ENCODE data around the gene SLC38A8. TPM values are rescaled to one million over a fixed set of nuclear protein-coding genes. Genes with fewer than 3 reads are reported as not detected.

Gene SLC38A8
- polyA plus RNA-seq, 1 donor: 0.12 TPM

DNA sequence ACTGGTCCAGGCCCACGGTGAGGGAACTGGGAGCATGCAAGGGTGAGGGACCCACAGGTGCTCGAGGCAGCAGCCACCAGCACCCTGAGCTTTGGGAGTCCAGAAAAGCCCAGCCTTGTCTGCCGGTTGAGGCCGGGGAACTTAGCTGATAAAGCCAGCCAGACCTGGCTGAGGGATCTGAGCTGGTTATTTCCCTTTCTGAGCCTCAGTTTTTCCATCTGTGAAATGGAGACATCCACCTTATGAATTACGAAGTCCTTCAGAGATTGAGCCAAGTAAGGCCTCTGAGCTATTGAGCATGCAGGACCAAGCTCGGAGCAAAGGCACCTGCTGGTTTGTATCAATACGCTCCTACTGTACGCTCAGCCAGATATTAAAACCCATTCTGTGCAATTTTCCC, 60.8 kb downstream of the SLC38A8 start:
- Histone ChIP-seq H3K9me3 (ENCODE audit: control insufficient read depth, low read depth, low read length) (peaks cover 6% of the 10 kb centered on the region), H3K27me3 (ENCODE audit: control insufficient read depth, insufficient read depth, low read length) (peaks cover 3% of the 10 kb centered on the region), H3K27ac (ENCODE audit: low read length) (no peak overlapping the region), H3K4me1 (ENCODE audit: control insufficient read depth, insufficient read depth, low read length) (no peaks in the 10 kb centered on the region), H3K4me3 (ENCODE audit: low read length) (no peak overlapping the region), H3K36me3 (ENCODE audit: control insufficient read depth, insufficient read depth, low read length) (no peaks in the 10 kb centered on the region)
- no peak for DNase-seq
- WGBS (ENCODE audit: insufficient coverage, low lambda C conversion rate): no CpG with 5 or more reads among the region's 8 CpGs

DNA sequence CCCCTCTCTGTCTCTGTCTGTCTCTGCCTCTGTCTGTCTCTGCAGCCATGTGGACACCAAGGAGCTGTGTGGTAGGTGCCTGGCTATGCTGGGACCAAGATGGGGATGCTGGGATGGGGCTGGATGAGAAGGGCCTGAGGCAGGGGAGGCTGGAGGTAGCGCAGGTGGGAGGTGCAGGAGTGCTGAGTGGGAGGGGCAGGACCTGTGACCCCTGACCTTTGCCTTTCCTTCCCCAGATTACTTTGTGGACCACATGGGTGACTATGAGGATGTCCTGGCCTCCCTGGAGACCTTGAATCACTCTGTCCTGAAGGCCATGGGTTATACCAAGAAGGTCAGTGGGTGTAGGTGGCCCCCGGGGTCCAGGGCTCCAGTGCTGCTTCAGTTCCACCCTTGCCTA, 61.8 kb downstream of the SLC38A8 start:
- Histone ChIP-seq H3K4me3 (ENCODE audit: low read length) (no peak overlapping the region), H3K36me3 (ENCODE audit: control insufficient read depth, insufficient read depth, low read length) (no peaks in the 10 kb centered on the region), H3K27ac (ENCODE audit: low read length) (no peak overlapping the region), H3K4me1 (ENCODE audit: control insufficient read depth, insufficient read depth, low read length) (no peaks in the 10 kb centered on the region), H3K9me3 (ENCODE audit: control insufficient read depth, low read depth, low read length) (peaks cover 6% of the 10 kb centered on the region), H3K27me3 (ENCODE audit: control insufficient read depth, insufficient read depth, low read length) (no peaks in the 10 kb centered on the region)
- no peak for DNase-seq
- no CpG with 5 or more reads among the region's 2 CpGs for WGBS (ENCODE audit: insufficient coverage, low lambda C conversion rate)

DNA sequence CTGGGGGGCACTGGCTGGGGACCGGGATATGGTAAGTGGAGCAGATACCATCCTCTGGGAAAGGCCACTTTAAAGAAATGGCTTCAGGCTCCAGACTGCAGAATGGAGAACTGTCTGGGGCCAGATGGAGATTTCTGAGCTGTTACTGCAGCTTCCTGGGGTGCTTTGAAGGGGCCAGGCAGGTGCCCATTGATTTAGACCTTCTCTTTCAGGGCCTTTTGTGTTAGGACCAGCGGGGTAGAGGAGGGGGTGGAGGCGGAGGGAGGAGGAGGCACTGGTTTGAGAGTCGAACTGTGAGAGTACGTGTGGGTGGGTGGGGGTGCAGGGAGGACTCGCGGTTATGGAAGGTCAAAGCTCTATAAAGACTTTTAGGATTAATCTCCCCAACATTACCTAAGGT, 63.2 kb downstream of the SLC38A8 start:
- H3K27ac ChIP-seq (ENCODE audit: low read length): no peak overlapping the region
- H3K4me1 ChIP-seq (ENCODE audit: control insufficient read depth, insufficient read depth, low read length): no peaks in the 10 kb centered on the region
- H3K4me3 ChIP-seq (ENCODE audit: low read length): no peak overlapping the region
- no peak for DNase-seq
- H3K36me3 ChIP-seq (ENCODE audit: control insufficient read depth, insufficient read depth, low read length): no peaks in the 10 kb centered on the region
- peaks cover 6% of the 10 kb centered on the region for H3K9me3 ChIP-seq (ENCODE audit: control insufficient read depth, low read depth, low read length)
- WGBS (ENCODE audit: insufficient coverage, low lambda C conversion rate): no CpG with 5 or more reads among the region's 7 CpGs
- no peaks in the 10 kb centered on the region for H3K27me3 ChIP-seq (ENCODE audit: control insufficient read depth, insufficient read depth, low read length)

DNA sequence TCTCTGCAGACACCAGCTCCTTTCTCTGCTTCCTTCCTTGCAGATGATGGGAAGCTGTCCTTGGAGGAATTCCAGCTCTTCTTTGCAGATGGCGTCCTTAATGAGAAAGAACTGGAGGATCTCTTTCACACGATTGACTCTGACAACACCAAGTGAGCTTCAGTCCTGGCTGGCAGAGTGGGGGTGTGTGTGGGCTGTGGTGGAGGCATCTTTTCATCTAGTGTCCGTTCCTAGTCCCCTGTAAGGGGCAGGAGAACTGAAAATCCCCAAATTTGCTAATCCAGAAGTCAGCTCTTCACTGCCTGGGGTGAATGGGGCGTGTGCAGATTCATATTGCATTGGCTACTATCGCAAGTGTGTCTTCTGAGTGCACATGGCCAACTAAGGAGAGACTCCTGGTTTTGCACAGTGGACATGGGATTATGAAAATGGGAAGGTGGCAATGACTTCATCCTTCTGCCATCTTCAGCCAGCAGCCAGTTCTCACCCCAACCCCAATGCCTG, 64.1 kb downstream of the SLC38A8 start:
- peaks cover 6% of the 10 kb centered on the region for H3K9me3 ChIP-seq (ENCODE audit: control insufficient read depth, low read depth, low read length)
- DNase-seq: no peak
- no peaks in the 10 kb centered on the region for H3K36me3 ChIP-seq (ENCODE audit: control insufficient read depth, insufficient read depth, low read length)
- H3K27ac ChIP-seq (ENCODE audit: low read length): no peak overlapping the region
- H3K4me1 ChIP-seq (ENCODE audit: control insufficient read depth, insufficient read depth, low read length): no peaks in the 10 kb centered on the region
- no peaks in the 10 kb centered on the region for H3K27me3 ChIP-seq (ENCODE audit: control insufficient read depth, insufficient read depth, low read length)
- no CpG with 5 or more reads among the region's 5 CpGs for WGBS (ENCODE audit: insufficient coverage, low lambda C conversion rate)
- H3K4me3 ChIP-seq (ENCODE audit: low read length): no peak overlapping the region

DNA sequence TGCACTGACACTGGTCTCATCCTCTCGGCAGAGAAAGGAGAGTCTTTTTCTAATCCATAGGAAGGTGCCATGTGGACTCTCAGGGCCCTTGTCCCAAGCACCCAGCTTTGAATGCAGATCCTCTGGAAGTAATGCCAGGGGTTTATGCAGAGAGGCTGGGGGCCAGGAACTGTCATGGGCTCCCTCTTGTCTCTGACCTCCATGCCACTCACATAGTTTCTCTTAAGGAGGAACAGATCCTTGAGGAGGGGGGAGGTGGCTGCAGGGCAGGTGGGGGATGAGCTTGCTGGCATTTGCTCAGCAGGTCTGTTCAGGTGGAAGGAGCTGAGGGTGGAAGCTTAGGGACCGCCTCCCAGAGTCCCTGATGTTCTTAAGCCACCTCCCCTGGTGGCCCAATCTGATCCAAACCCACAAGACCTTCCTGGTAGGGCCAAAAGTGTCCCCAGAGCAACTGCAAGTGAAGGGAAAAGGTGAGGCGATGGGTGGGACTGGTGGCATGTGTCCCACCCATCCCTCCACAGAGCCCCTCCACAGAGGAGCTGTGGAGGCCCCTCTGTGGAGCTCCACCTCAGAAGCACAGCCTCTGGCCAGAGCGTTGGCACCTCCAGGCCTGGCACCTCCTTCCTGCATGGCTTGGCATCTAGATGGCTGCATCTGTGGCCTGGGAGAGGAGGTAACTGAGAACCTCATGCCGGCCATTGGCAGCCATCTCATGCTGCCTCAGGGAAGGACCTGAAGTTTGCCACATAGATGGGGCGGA, 65.4 kb downstream of the SLC38A8 start:
- WGBS (ENCODE audit: insufficient coverage, low lambda C conversion rate): no CpG with 5 or more reads among the region's 6 CpGs
- Histone ChIP-seq H3K27ac (ENCODE audit: low read length) (no peak overlapping the region), H3K36me3 (ENCODE audit: control insufficient read depth, insufficient read depth, low read length) (no peaks in the 10 kb centered on the region), H3K4me3 (ENCODE audit: low read length) (no peak overlapping the region), H3K4me1 (ENCODE audit: control insufficient read depth, insufficient read depth, low read length) (no peaks in the 10 kb centered on the region), H3K9me3 (ENCODE audit: control insufficient read depth, low read depth, low read length) (peaks cover 6% of the 10 kb centered on the region), H3K27me3 (ENCODE audit: control insufficient read depth, insufficient read depth, low read length) (no peaks in the 10 kb centered on the region)
- DNase-seq: no peak

DNA sequence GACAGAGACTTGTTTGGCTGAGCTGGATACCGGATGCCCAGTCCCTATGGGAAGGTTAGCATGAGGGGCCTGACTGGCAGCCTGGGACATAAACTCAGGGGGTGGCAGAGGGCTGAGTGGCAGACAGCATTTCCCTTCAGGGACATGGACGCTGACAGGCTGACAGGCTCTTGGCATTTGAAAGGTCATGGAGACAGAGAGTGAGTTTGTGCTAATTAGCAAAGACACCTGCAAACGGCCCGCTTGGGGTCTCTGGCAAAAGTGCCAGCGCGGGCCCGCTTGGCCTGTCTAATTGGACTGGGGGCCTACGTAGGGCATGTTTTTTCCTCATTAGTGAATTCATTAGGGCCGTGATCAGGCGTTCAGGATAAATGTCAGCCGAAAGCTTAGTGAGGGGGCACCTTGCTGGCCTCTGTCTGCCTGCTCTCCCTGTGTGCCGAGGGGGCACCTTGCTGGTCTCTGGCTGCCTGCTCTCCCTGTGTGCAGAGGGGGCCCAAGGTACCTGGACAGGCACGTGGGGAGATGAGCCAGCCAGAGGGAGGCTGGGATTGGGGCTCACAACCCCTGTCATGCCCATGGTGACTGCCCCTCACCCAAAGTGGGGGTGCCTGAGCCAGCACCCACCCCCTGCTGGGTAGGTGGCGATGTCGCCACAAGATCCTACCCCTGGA, 66.9 kb downstream of the SLC38A8 start:
- Histone ChIP-seq H3K36me3 (ENCODE audit: control insufficient read depth, insufficient read depth, low read length) (no peaks in the 10 kb centered on the region), H3K27me3 (ENCODE audit: control insufficient read depth, insufficient read depth, low read length) (no peaks in the 10 kb centered on the region), H3K4me3 (ENCODE audit: low read length) (no peak overlapping the region), H3K27ac (ENCODE audit: low read length) (no peak overlapping the region), H3K9me3 (ENCODE audit: control insufficient read depth, low read depth, low read length) (peaks cover 6% of the 10 kb centered on the region), H3K4me1 (ENCODE audit: control insufficient read depth, insufficient read depth, low read length) (no peaks in the 10 kb centered on the region)
- no CpG with 5 or more reads among the region's 15 CpGs for WGBS (ENCODE audit: insufficient coverage, low lambda C conversion rate)
- DNase-seq: no peak

DNA sequence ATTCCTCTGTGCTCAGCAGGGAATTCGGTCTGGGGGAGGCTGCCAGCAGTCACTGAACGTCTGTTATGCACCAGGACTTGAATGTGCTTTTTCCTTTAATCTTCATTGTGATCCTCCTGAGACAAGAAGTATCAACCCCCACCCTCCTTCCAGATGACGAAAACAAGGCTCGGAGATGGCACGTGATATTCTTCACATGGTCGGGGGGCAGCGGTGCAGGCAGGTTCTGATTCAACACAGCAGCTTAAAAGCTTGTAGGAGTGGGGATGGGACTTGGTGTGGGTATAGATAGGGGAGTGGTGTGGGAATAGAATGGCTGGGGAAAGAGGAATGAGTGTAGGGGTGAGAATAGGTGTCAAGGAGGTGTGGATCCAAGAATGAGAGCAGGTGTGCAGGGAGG, 68.1 kb downstream of the SLC38A8 start:
- Histone ChIP-seq H3K9me3 (ENCODE audit: control insufficient read depth, low read depth, low read length) (peaks cover 6% of the 10 kb centered on the region), H3K36me3 (ENCODE audit: control insufficient read depth, insufficient read depth, low read length) (no peaks in the 10 kb centered on the region), H3K4me3 (ENCODE audit: low read length) (no peak overlapping the region), H3K27me3 (ENCODE audit: control insufficient read depth, insufficient read depth, low read length) (peaks cover 11% of the 10 kb centered on the region), H3K27ac (ENCODE audit: low read length) (no peak overlapping the region), H3K4me1 (ENCODE audit: control insufficient read depth, insufficient read depth, low read length) (no peaks in the 10 kb centered on the region)
- WGBS (ENCODE audit: insufficient coverage, low lambda C conversion rate): no CpG with 5 or more reads among the region's 7 CpGs
- no peak for DNase-seq

DNA sequence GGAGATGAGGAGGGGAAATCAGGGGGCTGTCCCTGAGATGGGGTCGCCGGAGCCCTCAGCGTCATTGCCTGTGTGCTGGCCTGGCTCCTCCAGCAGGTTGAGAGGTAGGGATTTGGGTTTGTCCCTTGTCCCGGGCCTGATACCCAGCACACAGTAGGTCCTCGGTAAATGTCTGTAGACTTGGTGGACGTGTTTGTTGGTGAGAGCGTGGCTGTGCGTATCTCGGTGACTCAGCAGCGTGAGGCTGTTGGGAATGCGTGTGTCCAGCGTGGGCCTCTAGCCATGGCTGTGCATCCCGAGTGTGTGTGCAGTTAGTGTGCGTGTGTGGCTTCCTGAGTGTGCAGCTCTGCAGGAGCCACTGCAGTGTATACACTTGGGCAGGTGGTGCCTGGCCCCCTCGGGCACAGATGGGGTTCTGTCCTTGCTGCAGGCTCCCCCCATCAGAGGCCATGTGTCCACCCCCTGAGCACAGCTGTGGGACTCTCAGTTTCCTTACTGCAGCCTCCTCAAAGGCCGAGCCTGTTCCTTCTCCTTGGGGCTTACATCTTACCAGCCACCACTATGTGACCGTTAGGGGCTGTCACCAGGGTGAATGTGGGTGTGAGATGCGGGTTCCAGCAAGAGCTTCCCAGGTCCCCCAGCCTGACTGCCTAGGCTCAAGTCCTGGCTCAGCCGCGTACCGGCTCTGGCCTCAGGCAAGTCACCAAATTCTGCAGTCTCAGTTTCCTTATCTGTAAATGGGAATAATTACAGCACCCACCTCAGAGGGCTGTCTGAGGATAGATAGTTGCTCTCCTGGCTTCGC, 68.8 kb downstream of the SLC38A8 start:
- Histone ChIP-seq H3K36me3 (ENCODE audit: control insufficient read depth, insufficient read depth, low read length) (no peaks in the 10 kb centered on the region), H3K4me1 (ENCODE audit: control insufficient read depth, insufficient read depth, low read length) (no peaks in the 10 kb centered on the region), H3K27me3 (ENCODE audit: control insufficient read depth, insufficient read depth, low read length) (peaks cover 18% of the 10 kb centered on the region), H3K4me3 (ENCODE audit: low read length) (no peak overlapping the region), H3K9me3 (ENCODE audit: control insufficient read depth, low read depth, low read length) (peaks cover 6% of the 10 kb centered on the region), H3K27ac (ENCODE audit: low read length) (no peak overlapping the region)
- no peak for DNase-seq
- WGBS (ENCODE audit: insufficient coverage, low lambda C conversion rate): no CpG with 5 or more reads among the region's 22 CpGs

DNA sequence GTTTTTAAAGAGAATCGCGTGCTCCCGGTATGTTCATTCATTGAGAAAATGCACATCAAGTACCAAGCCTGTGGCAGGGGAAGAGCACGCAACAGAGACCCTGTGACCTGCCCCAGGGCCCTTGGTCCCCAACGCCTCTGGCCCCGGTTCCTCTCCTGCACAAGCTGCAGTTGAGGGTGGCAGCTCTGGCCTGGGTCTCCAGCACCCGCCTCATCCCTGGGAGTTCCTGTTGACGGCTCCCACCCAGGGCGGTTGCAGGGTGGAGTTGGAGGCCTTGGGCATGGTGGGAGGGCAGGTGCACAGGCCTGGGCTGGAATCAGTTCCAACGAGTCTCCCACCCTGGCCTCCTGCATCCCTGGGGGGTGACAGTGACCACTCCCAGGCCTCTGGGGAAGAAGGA, 69.5 kb downstream of the SLC38A8 start:
- DNase-seq: no peak
- WGBS (ENCODE audit: insufficient coverage, low lambda C conversion rate): no CpG with 5 or more reads among the region's 10 CpGs
- Histone ChIP-seq H3K4me3 (ENCODE audit: low read length) (no peak overlapping the region), H3K36me3 (ENCODE audit: control insufficient read depth, insufficient read depth, low read length) (no peaks in the 10 kb centered on the region), H3K27me3 (ENCODE audit: control insufficient read depth, insufficient read depth, low read length) (peaks cover 18% of the 10 kb centered on the region), H3K4me1 (ENCODE audit: control insufficient read depth, insufficient read depth, low read length) (no peaks in the 10 kb centered on the region), H3K9me3 (ENCODE audit: control insufficient read depth, low read depth, low read length) (peaks cover under 1% of the 10 kb centered on the region), H3K27ac (ENCODE audit: low read length) (no peak overlapping the region)

DNA sequence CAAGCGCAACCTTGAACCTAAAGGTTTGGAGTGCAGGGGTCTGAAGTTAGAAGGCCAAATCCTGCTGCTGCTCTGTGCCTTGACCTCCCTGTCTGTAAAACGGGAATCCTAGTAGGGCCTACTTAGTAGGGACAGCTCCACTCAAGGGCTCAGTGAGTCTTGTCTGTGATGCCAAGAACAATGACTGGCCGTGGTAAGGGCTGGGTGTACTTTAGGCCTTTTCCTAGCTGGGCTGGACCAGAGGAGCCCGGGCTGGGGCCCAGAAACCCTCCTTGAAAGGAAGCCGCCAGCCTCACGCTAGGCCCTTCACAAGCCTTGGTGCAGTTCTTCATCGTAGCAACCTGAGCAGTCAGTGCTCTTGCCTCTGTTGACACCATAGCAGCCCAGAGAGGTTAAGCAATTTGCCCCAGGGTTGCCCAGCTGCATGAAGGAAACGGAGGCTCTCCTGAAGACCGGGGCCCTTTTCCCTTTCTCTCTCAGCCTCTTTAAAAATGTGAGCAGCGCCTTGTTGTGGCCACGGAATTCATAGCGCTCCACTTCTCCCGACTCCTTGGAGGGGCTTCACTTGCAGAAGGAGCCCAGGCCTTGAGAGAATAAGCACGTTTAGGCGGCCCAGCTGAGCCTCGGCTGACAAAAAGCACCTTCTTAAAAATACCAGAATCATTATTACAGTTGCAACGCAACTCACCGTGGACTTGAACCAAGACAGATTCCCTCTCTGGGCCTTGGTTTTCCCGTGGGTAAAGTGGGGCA, 70.2 kb downstream of the SLC38A8 start:
- 93% methylated on average over 3 of the region's 19 CpGs for WGBS (ENCODE audit: insufficient coverage, low lambda C conversion rate)
- Histone ChIP-seq H3K36me3 (ENCODE audit: control insufficient read depth, insufficient read depth, low read length) (no peaks in the 10 kb centered on the region), H3K27me3 (ENCODE audit: control insufficient read depth, insufficient read depth, low read length) (peaks cover 18% of the 10 kb centered on the region), H3K9me3 (ENCODE audit: control insufficient read depth, low read depth, low read length) (no peaks in the 10 kb centered on the region), H3K27ac (ENCODE audit: low read length) (no peak overlapping the region), H3K4me3 (ENCODE audit: low read length) (no peak overlapping the region), H3K4me1 (ENCODE audit: control insufficient read depth, insufficient read depth, low read length) (no peaks in the 10 kb centered on the region)
- no peak for DNase-seq

Data from large intestine (tissue), 3 donors.